ENCODE data around the gene PRMT7.

- TF ChIP-seq CTCF (conservative IDR thresholded peaks at IDR 0.05; ENCODE audit: low read length) (no peak), EZH2phosphoT487 (IDR thresholded peaks at IDR 0.05; ENCODE audit: borderline replicate concordance) (no peak)
Measured at GRCh38 chr16:68377667-68378393, 67.0 kb downstream of the PRMT7 start.
